Muscle layer of colon (tissue), 2 donors: ENCODE results near the gene KIRREL3.

ENCODE experiments used
- H3K27ac ChIP-seq: one replicate; pipeline ENCODE4 v1.7.0; 2013; ENCODE audit warnings: low read depth, mild to moderate bottlenecking, low read length, moderate library complexity
- H3K27me3 ChIP-seq, 2 donors: one replicate each; pipeline ENCODE4 v1.7.0; 2013; ENCODE audit warnings: low read length in 2 of 2, mild to moderate bottlenecking in 2 of 2; ENCODE audit not compliant: insufficient read depth in 2 of 2, control insufficient read depth in 1 of 2
- H3K36me3 ChIP-seq: one replicate; pipeline ENCODE4 v1.7.0; 2013; ENCODE audit warnings: mild to moderate bottlenecking, low read length; ENCODE audit not compliant: insufficient read depth
- H3K4me1 ChIP-seq: one replicate; pipeline ENCODE4 v1.7.0; 2013; ENCODE audit warnings: mild to moderate bottlenecking, low read length; ENCODE audit not compliant: insufficient read depth
- H3K4me3 ChIP-seq, 2 donors: one replicate each; pipeline ENCODE4 v1.7.0; 2013; ENCODE audit warnings: low read length in 2 of 2, low read depth in 1 of 2, mild to moderate bottlenecking in 1 of 2, moderate library complexity in 1 of 2
- H3K9ac ChIP-seq: one replicate; pipeline ENCODE4 v1.7.0; 2013; ENCODE audit warnings: low read length
- H3K9me3 ChIP-seq: one replicate; pipeline ENCODE4 v1.7.0; 2013; ENCODE audit warnings: mild to moderate bottlenecking, low read length
- donor health status: abdominal sarcoma.
- donor health status: Adenocarcinoma of cecum.

KIRREL3 gene

GRCh38 chr11:126884594-126884993, 116.0 kb downstream of the KIRREL3 start:
- Histone ChIP-seq H3K36me3 (no peaks in the 10 kb centered on the region), H3K9ac (no peak overlapping the region), H3K4me1 (no peaks in the 10 kb centered on the region), H3K27me3 (no peaks in the 10 kb centered on the region), H3K4me3 (no peak overlapping the region), H3K9me3 (no peaks in the 10 kb centered on the region), H3K27ac (no peak overlapping the region)

- H3K4me3 ChIP-seq = no peak overlapping the region
- no peak overlapping the region for H3K9ac ChIP-seq
- no peaks in the 10 kb centered on the region for H3K4me1 ChIP-seq
- no peaks in the 10 kb centered on the region for H3K27me3 ChIP-seq
- H3K36me3 ChIP-seq = no peaks in the 10 kb centered on the region
- H3K9me3 ChIP-seq = no peaks in the 10 kb centered on the region
- H3K27ac ChIP-seq = no peak overlapping the region
These were observed 116.4 kb downstream of the KIRREL3 start for GRCh38 chr11:126884192-126884591.

GRCh38 chr11:126880872-126881271, 119.7 kb downstream of the KIRREL3 start:
- H3K4me3 ChIP-seq = no peak overlapping the region
- H3K9me3 ChIP-seq = no peaks in the 10 kb centered on the region
- H3K9ac ChIP-seq = no peak overlapping the region
- H3K36me3 ChIP-seq = no peaks in the 10 kb centered on the region
- no peaks in the 10 kb centered on the region for H3K27me3 ChIP-seq
- H3K27ac ChIP-seq = no peak overlapping the region
- peaks cover 13% of the 10 kb centered on the region for H3K4me1 ChIP-seq

GRCh38 chr11:126879516-126879915, 121.1 kb downstream of the KIRREL3 start:
- no peaks in the 10 kb centered on the region for H3K9me3 ChIP-seq
- H3K27ac ChIP-seq = no peak overlapping the region
- H3K4me3 ChIP-seq = no peak overlapping the region
- H3K36me3 ChIP-seq = no peaks in the 10 kb centered on the region
- H3K4me1 ChIP-seq = peaks cover 25% of the 10 kb centered on the region
- no peaks in the 10 kb centered on the region for H3K27me3 ChIP-seq
- no peak overlapping the region for H3K9ac ChIP-seq

GRCh38 chr11:126878913-126879482, 121.6 kb downstream of the KIRREL3 start:
- H3K4me1 ChIP-seq = peaks cover 25% of the 10 kb centered on the region
- no peaks in the 10 kb centered on the region for H3K9me3 ChIP-seq
- H3K27me3 ChIP-seq = no peaks in the 10 kb centered on the region
- no peaks in the 10 kb centered on the region for H3K36me3 ChIP-seq
- no peak overlapping the region for H3K9ac ChIP-seq
- no peak overlapping the region for H3K4me3 ChIP-seq
- no peak overlapping the region for H3K27ac ChIP-seq

GRCh38 chr11:126874831-126875230, 125.7 kb downstream of the KIRREL3 start:
- H3K9ac ChIP-seq = no peak overlapping the region
- no peaks in the 10 kb centered on the region for H3K9me3 ChIP-seq
- no peak overlapping the region for H3K4me3 ChIP-seq
- H3K4me1 ChIP-seq = peaks cover 25% of the 10 kb centered on the region
- H3K27ac ChIP-seq = no peak overlapping the region
- H3K36me3 ChIP-seq = no peaks in the 10 kb centered on the region
- no peaks in the 10 kb centered on the region for H3K27me3 ChIP-seq

- no peaks in the 10 kb centered on the region for H3K27me3 ChIP-seq
These were observed 126.3 kb downstream of the KIRREL3 start for GRCh38 chr11:126874276-126874675.

GRCh38 chr11:126871792-126872191, 128.8 kb downstream of the KIRREL3 start:
- Histone ChIP-seq H3K27me3 (no peaks in the 10 kb centered on the region), H3K27ac (no peak overlapping the region), H3K36me3 (no peaks in the 10 kb centered on the region), H3K9me3 (no peaks in the 10 kb centered on the region), H3K4me1 (peaks cover 21% of the 10 kb centered on the region), H3K9ac (no peak overlapping the region), H3K4me3 (no peak overlapping the region)

More at GRCh38 chr11:126874276-126874675, 126.3 kb downstream of the KIRREL3 start:
- Histone ChIP-seq H3K27ac (no peak overlapping the region), H3K36me3 (no peaks in the 10 kb centered on the region), H3K9me3 (no peaks in the 10 kb centered on the region), H3K4me1 (peaks cover 25% of the 10 kb centered on the region), H3K4me3 (no peak overlapping the region), H3K9ac (no peak overlapping the region)

GRCh38 chr11:126870021-126870420, 130.5 kb downstream of the KIRREL3 start:
- Histone ChIP-seq H3K9ac (no peak overlapping the region), H3K27me3 (no peaks in the 10 kb centered on the region), H3K27ac (no peak overlapping the region), H3K4me3 (no peak overlapping the region), H3K9me3 (no peaks in the 10 kb centered on the region), H3K4me1 (peaks cover 4% of the 10 kb centered on the region), H3K36me3 (no peaks in the 10 kb centered on the region)

GRCh38 chr11:126868741-126869140, 131.8 kb downstream of the KIRREL3 start:
- no peak overlapping the region for H3K27ac ChIP-seq
- H3K9me3 ChIP-seq = no peaks in the 10 kb centered on the region
- no peaks in the 10 kb centered on the region for H3K4me1 ChIP-seq
- H3K9ac ChIP-seq = no peak overlapping the region
- no peaks in the 10 kb centered on the region for H3K36me3 ChIP-seq
- H3K27me3 ChIP-seq = no peaks in the 10 kb centered on the region
- no peak overlapping the region for H3K4me3 ChIP-seq

GRCh38 chr11:126864934-126865333, 135.6 kb downstream of the KIRREL3 start:
- Histone ChIP-seq H3K9ac (no peak overlapping the region), H3K27ac (no peak overlapping the region), H3K27me3 (no peaks in the 10 kb centered on the region), H3K36me3 (no peaks in the 10 kb centered on the region), H3K4me1 (no peaks in the 10 kb centered on the region), H3K9me3 (no peaks in the 10 kb centered on the region), H3K4me3 (no peak overlapping the region)

- Histone ChIP-seq H3K27me3 (peaks cover 0 to 1% of the 10 kb centered on the region in 2 donors), H3K4me1 (no peaks in the 10 kb centered on the region), H3K9me3 (no peaks in the 10 kb centered on the region), H3K4me3 (no peak overlapping the region), H3K27ac (no peak overlapping the region), H3K36me3 (no peaks in the 10 kb centered on the region), H3K9ac (no peak overlapping the region)
These were observed 137.1 kb downstream of the KIRREL3 start for GRCh38 chr11:126863294-126863997.
